OCI-LY1 (cell line): ENCODE data around the gene IVD.

ENCODE experiments used
- EZH2 ChIP-seq: fragments of 200-600 bp; sonication (generic), shearing (Covaris generic); IDR thresholded peaks from 2 replicates; pipeline ENCODE4 v1.8.0; 2017; ENCODE audit warnings: borderline replicate concordance, mixed run types, mild to moderate bottlenecking, antibody characterized with exemption, low read length, moderate library complexity, mixed read lengths
- TF ChIP-seq, protein P1 (sequence below): fragments of 200-600 bp; sonication (generic), shearing (Covaris generic); IDR thresholded peaks from 2 replicates; pipeline ENCODE4 v1.5.1; 2017; ENCODE audit warnings: mild to moderate bottlenecking, antibody characterized with exemption, low read length, moderate library complexity, mixed read lengths

DNA sequence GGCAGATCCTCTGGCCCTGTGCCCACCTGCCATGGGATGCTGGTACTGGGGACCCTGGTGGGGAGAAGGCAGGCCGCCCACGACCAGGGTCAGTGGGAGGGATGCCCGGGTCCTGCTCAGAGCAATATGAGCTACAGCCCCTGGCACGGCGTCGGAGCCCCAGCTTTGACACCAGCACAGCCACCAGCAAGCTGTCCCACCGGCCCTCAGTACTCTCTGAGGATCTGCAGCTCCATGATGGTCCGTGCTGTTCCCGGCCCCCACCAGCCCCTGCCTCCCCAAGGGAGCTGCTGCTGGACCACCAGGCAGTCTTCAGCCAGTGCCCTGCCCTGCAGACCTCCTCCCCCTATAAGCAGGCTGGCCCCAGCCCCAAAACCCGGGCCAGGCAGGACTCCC lies 36.1 kb upstream of the IVD start:
- TF ChIP-seq, protein P1, sequence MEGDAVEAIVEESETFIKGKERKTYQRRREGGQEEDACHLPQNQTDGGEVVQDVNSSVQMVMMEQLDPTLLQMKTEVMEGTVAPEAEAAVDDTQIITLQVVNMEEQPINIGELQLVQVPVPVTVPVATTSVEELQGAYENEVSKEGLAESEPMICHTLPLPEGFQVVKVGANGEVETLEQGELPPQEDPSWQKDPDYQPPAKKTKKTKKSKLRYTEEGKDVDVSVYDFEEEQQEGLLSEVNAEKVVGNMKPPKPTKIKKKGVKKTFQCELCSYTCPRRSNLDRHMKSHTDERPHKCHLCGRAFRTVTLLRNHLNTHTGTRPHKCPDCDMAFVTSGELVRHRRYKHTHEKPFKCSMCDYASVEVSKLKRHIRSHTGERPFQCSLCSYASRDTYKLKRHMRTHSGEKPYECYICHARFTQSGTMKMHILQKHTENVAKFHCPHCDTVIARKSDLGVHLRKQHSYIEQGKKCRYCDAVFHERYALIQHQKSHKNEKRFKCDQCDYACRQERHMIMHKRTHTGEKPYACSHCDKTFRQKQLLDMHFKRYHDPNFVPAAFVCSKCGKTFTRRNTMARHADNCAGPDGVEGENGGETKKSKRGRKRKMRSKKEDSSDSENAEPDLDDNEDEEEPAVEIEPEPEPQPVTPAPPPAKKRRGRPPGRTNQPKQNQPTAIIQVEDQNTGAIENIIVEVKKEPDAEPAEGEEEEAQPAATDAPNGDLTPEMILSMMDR: no peak
- no peak for TF ChIP-seq EZH2
